Measurements from ENCODE around the gene CAPN8.

GRCh38 chr1:223545343-223545742 is 120.2 kb downstream of the CAPN8 start:
- no peak for TF ChIP-seq CTCF (IDR thresholded peaks at IDR 0.05 in 8 of 11, conservative IDR thresholded peaks at IDR 0.05 in 3 of 11)
- TF ChIP-seq POLR2AphosphoS5 (IDR thresholded peaks at IDR 0.05) = no peak
- TF ChIP-seq POLR2A (IDR thresholded peaks at IDR 0.05) = no peak

All from spleen (tissue), 7 donors.